Measurements from ENCODE around the gene SLC9B1.

DNA sequence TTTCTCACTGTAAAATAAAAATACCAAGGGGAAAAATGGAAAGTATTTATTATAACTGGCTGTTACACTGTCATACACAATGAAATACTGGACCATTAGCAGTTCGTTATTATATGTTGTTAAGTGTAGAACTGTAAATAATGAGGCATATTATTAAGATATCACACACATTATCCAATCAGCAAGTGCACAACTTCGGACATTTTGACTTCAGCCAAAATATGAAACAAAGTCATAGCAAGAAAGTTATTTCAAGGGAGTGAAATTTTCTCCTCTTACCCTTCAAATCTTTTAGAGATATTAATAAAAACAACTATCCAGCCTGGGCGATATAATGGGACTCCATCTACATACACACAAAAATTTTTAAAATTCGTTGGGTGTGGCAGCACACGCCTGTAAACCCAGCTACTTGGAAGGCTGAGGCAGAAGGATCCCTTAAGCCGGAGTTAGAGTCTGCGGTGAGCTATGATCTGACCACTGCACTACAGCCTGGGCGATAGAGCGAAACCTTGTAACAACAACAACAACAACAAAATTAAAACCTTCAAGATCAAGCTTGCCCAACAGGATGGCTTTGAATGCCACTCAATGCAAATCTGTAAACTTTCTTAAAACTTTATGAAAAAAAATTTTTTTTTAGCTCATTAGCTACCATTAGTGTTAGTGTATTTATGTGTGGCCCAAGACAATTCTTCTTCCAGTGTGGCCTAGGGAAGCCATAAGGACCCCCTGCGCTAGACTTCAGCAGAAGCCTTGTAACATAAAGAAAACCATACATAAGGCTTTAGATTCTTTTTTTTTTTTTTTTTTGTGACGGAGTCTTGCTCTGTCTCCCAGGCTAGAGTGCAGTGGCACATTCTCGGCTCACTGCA, 152.0 kb downstream of the SLC9B1 start:
- no peak for TF ChIP-seq CTCF (optimal IDR thresholded peaks at IDR 0.05 in 1 of 3, IDR thresholded peaks at IDR 0.05 in 1 of 3, conservative IDR thresholded peaks at IDR 0.05 in 1 of 3; ENCODE audit: extremely low read depth in 1 of 3, insufficient read depth in 2 of 3, low read length in 3 of 3)
- TF ChIP-seq EZH2 (IDR thresholded peaks at IDR 0.05; ENCODE audit: low read length) = no peak
